Renal cortical epithelial cell (primary cell): ENCODE results near the gene MAGEB10. TPM values are rescaled to one million over a fixed set of nuclear protein-coding genes. Genes with fewer than 3 reads are reported as not detected.
A peak's percentile ranks its signal among the peaks of the same experiment; 100 is the strongest.
"Not testable (repeated sequence)": the region's sequence is repeated elsewhere in the genome, so short reads cannot be mapped to it uniquely, and the experiment has no call there.

ENCODE experiments used
- DNase-seq: peaks from one replicate; pipeline ENCODE4 v3.0.0-alpha.2; 2011; ENCODE audit warnings: low read depth
- total RNA-seq: library from RNA; depleted of rRNA; stranded (reverse); fragments of >200 nt; gene quantifications from 2 replicates; pipeline ENCODE4 v1.2.3, GENCODE V29; 2014

The MAGEB10 gene, protein sequence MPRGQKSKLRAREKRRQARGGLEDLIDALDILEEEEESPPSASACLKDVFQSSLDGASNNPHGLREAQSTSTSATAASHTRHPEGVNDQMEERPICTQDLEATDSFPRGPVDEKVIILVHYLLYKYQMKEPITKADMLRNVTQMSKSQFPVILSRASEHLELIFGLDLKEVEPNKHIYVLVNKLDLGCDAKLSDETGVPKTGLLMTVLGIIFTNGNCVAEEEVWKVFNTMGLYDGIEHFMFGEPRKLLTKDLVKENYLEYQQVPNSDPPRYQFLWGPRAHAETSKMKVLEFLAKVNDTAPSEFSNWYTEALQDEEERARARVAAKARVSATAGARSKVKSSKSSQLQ
- not detected in 2 replicates for total RNA-seq

DNA sequence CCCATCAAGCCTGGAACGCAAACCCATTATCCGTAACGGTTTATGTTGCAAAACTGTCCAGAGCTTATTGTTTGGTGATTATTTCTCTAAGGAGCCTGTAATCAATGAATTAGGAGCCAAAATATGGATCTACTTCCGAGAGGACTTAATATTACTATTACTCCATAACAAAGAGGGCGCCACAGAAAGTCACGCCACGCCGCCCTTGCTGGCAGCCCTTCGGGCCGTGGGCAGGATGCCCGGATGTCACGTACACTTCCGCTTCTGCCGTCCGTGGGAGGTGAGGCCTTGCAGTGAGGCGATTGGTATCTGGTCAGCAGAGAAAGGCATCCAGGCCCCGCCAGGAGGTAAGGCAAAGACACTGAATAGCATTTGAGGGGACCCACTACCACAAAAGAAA lies at the start of gene MAGEB10:
Gene MAGEB10, plus strand, starts transcription at position 301 of the 400 bp plus-strand sequence. CDS start 13,317 bp downstream, outside the sequence.
- no peak for DNase-seq

DNA sequence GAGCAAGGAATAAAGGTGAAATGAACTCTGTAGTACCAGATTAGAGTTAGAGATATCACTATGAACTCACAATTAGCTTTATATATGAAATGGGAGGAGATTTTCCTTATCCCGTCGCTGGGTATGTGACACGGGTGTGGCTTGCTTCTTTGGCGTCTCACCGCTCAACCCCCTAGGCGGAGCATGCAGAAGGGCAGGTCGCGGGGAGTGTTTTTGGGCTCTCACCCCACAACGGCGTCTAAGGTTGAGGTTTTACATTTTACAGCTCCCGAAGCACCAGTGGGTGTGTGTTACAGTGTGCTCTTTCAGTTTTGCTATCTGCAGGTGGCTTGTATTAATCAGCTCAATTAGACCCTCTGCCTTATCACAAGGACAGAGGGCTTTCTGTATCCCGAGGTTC lies 42.1 kb upstream of the MAGEB10 start:
- DNase-seq: no peak

DNA sequence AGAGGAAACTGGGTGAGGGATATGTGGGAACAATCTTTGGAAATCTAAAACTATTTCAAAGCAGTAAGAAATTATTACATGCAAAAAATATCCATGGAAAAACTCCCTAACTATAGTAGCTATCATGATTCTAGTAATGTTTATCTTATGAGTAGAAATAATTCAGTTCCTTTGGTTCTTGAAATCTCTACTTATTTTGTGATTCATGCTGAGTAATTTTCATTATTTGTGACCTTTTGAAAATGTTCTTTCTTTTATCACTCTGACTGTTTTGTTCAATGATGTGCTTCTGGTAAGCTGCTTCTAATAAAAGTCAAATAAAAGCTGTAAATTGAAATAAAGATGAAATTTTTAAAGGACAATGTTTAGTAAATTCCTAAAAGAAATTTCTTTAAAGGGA lies 40.4 kb upstream of the MAGEB10 start:
- no peak for DNase-seq

DNA sequence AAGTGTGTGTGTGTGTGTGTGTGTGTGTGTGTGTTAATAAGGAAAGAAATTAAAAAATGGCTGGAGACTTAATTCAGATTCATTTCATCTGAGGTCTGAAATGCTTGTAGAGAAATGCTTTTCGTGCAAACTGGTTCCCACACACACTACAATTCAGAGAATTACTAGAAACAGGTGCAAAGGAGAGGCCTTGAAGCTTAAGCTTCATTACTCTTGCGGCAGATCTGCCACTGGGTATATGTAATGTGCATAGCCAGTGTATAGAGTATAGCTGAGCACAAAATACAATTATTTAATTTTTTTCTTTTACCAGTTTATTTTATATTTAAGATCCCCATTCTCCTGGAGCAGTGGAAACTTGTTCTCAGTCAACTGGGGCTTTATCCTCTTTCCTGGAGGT lies 31.8 kb upstream of the MAGEB10 start:
- no peak for DNase-seq

DNA sequence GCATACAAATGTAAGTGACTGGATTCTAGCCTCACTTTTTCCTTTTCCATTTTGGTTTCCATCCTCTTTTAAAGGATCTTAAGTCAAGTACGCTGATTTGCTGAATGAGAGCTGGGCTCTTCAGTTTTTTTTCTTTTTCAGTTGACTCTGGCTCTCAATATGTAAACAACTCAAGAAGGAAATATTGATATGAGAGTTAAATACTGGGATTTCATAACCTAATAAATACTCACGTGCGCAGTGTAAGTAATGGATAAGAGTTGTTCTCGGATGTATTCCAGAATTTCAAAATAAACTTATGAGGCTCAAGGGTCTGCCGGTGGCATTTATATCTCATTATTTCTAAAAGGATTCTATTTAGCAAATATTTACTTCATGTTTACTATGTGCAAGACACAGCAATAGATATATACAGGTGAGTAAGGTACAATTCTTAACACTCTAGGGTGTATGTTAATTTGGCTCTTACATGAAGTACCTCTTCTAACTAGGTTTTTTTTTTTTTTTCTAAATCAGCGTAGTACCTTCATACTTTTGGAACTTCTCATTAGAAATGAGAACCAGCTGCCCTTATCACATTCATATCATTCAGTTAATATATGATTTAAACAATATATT lies 11.0 kb upstream of the MAGEB10 start:
- no peak for DNase-seq

DNA sequence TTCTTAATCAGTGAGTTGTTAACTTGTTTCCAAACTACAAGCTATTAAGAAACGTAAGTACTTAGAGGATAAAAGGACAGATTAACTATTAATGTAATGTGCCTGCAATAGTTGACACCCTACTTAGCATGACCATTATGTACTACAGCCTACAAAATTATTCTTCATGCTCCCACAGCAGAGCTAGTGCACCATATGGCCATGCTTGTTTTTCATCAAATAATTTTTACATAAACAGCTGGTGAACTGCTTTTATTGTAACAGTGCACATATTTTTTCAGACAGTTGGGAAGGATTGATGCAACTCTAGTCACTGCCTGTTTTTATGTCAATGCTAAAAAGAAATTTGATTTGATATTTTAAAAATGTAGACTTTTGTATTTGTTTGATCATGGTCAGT lies 10.2 kb upstream of the MAGEB10 start:
- DNase-seq: peak; percentile 0

DNA sequence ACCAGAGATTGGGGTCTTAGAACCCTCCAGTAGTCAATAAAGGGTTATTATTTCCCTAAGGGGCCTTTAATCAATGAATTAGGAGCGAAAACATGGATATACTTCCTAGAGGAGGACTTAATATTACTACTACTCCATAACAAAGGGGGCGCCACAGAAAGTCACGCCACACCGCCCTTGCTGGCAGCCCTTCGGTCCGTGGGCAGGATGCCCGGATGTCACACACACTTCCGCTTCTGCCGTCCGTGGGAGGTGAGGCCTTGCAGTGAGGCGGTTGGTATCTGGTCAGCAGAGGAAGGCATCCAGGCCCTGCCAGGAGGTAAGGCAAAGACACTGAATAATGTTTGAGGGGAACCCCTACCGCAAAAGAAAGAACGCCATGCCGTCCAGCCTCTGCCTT lies 436 bp downstream of the MAGEB10 start:
- no peak for DNase-seq

DNA sequence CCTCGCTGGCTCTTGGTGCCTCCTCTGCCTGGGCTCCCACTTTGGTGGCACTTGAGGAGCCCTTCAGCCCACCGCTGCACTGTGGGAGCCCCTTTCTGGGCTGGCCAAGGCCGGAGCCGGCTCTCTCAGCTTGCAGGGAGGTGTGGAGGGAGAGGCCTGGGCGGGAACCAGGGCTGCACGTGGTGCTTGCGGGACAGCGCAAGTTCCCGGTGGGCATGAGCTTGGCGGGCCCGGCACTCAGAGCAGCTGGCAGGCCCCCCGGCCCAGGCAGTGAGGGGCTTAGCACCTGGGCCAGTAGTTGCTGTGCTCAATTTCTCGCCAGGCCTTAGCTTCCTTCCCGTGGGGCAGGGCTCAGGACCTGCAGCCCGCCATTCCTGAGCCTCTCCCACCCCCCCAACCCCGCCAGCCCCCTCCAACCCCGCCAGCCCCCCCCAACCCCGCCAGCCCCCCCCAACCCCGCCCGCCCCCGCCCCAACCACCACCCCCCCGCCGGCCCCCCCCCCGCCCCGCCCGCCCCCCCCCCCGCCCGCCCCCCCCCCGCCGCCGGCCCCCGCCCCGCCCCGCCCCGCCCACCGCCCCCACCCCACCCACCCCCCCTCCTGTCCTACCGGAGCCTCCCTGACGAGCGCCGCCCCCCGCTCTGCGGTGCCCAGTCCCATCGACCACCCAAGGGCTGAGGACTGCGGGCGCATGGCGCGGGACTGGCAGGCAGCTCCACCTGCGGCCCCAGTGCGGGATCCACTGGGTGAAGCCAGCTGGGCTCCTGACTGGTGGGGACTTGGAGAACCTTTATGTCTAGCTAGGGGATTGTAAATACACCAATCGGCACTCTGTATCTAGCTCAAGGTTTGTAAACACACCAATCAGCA lies 1.4 kb downstream of the MAGEB10 start:
- not testable (repeated sequence) for DNase-seq

DNA sequence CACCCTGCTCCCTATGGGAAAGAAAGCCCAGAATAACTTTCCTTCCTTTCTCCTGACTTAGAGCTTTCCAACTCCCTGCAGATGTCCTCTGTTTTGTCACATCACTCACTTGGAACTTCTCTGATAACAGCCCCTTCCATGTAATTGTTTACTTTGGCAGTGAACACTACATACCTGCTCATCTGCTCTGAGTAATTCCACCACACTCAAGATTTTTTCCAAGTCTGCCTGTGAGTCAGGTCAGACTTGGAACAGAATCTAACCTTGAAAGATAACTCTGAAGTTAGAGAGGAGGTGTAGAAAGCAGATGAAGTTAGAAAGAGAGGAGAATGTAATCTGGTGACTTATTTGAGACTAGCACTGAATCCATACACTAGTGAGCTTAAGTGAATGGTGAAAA lies 7.4 kb downstream of the MAGEB10 start:
- peak; percentile 3 for DNase-seq

DNA sequence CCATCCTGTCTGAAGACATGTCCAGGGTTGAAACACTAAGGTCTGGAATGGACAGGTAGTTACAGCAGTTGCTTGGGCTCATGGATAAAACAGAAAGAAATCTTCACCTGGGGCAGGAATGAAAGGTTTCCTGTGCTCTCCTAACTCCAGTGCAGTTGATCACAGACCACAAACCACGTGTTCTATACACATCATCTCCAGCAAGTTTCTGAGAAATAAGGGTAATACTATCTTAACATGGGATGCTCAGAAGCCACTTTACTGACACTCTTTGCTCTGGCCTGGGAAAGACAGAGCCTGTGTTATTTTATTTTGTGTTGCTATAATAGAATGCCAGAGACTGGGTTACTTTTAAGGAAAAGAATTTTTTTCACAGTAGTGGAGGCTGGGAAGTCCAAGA lies 16.0 kb downstream of the MAGEB10 start:
- DNase-seq: no peak

DNA sequence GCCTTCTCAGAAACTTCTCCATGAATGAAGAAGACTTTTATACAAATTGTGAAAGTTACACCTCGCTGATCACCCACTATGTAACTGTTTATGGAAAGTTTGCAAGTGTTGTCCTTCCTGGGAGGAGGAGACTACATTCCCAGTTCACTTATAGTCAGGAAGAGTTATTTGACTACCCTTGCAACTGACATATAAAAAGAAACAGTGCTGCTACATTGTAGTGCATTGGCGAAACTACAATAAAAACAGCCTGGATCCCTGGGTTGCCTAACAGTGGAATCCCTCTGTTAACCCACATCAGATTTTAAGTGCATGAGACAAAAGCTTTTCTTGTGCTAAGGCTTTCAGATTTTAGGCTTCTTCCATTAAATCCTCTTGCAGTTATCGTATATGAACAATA lies 30.4 kb downstream of the MAGEB10 start:
- no peak for DNase-seq

DNA sequence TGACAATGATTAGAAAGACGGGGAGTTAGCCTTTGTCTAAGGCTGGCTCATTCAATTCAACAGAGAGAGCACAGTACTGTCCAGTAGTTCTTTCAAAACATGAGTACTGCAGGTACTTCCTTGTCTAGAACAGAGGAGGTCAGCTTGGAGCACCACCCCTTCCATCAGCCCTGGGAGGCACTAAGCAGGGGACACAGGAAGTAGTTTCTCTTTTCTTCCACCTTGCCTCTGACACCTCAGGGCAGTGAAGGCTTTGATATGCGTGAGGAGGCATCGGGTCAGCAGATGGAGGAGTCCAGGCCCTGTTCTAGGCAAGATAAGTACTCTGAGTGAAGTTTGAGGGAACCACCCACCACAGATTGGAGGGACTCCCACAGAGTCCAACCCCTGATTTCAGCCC lies 33.1 kb downstream of the MAGEB10 start:
- no peak for DNase-seq

DNA sequence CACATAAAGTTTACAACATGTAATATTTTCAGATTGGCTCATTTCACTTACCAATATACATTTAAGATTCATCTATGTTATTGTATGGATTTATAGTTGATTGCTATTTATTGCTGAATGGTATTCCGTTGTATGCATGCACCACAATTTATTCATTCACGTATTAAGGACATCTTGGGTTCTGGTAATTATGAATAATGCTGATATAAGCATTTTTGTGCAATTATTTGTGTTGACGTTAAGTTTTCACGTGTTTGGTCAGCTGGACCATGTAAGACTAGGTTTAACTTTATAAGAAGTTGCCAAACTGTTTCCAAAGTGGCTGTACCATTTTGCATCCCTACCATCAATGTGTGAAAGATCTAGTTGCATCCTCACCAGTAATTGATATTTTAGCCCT lies 35.1 kb downstream of the MAGEB10 start:
- DNase-seq: no peak

DNA sequence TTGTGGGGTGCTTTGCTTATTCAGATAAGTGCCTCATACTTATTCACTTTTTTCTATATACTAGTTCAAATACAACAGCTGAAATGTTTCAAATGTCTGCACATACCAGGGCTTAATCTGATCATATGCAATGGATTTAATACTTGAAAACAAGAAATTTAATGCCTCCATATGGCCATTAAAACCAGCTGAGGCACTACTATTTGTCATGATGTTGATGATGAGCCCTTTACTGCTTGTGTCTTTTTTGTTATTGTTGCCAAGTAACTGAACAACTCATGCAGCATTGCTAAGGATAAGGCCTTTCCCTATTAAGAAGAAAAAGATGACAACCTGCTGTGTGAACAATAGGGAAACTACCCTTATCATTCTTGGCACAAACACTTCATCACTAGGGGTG lies 52.5 kb downstream of the MAGEB10 start:
- DNase-seq: no peak

DNA sequence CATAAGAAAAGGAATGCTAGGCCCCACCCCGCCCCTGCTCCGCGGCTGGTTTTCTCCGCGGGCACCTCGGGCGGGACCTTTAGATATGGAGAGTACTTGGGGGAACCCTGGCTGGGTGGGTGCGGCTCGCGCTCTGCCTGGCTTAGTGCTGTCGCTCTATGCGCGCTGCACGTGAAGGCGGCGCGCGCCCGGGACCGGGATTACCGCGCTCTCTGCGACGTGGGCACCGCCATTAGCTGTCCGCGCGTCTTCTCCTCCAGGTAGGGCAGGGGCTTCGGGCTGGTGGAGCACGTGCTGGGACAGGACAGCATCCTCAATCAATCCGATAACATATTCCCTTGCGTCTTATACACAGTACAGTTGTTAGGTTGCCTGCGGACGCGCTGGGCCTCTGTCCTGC lies 56.0 kb downstream of the MAGEB10 start:
- no peak for DNase-seq

Other genes starting within 250 kb of the MAGEB10 start
- gene DCAF8L2, start 217.6 kb upstream of the MAGEB10 start, total RNA-seq: not detected in 2 replicates
- not detected in 2 replicates for gene DCAF8L1, start 173.5 kb downstream of the MAGEB10 start, total RNA-seq